ENCODE data around the gene ACVR2B. TPM values are rescaled to one million over a fixed set of nuclear protein-coding genes. Genes with fewer than 3 reads are reported as not detected.

Gene ACVR2B
- total RNA-seq, 1 experiment from 2014 or later = 2.8 TPM

DNA sequence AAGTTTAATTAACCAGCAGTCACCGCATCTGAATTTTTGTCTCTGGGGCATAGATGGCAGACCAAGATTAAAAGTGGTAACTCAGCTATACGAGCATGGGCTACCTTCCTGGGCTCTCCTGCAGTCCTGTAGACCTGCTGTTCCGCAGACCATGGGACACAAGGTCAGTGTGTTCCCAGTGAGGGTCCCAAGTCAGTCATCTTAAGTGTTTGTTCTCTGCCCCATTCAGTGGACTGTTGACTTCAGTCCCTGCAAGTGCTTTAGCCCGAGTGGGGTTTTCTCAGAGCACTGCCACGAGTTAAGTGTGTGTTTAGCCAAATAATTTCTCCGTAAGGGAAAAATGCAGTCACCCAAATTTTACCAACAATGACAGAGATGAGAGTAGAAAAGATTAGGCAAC is 37.5 kb downstream of the ACVR2B start:
- Histone ChIP-seq H3K27me3 (ENCODE audit: control insufficient read depth, insufficient read depth, low read length) (no peaks in the 10 kb centered on the region), H3K27ac (ENCODE audit: low read length) (no peak overlapping the region), H3K4me3 (ENCODE audit: low read depth in 2 of 2, low read length in 2 of 2) (no peak overlapping the region), H3K4me1 (ENCODE audit: control insufficient read depth, insufficient read depth, low read length) (no peaks in the 10 kb centered on the region), H3K36me3 (ENCODE audit: control insufficient read depth, insufficient read depth, low read length) (no peaks in the 10 kb centered on the region), H3K9me3 (ENCODE audit: control insufficient read depth, insufficient read depth, low read depth, low read length) (no peaks in the 10 kb centered on the region)
- no TSS peak for BruUV-seq (replicated peaks)
- TF ChIP-seq POLR2AphosphoS5 (IDR thresholded peaks at IDR 0.05; ENCODE audit: low read depth, low read length) (no peak), TCF7L2 (IDR thresholded peaks at IDR 0.05; ENCODE audit: low read depth, low read length) (no peak), SIN3A (IDR thresholded peaks at IDR 0.05; ENCODE audit: borderline replicate concordance, insufficient read depth, low read depth, low read length) (no peak)
- TF ChIP-seq, protein P1, sequence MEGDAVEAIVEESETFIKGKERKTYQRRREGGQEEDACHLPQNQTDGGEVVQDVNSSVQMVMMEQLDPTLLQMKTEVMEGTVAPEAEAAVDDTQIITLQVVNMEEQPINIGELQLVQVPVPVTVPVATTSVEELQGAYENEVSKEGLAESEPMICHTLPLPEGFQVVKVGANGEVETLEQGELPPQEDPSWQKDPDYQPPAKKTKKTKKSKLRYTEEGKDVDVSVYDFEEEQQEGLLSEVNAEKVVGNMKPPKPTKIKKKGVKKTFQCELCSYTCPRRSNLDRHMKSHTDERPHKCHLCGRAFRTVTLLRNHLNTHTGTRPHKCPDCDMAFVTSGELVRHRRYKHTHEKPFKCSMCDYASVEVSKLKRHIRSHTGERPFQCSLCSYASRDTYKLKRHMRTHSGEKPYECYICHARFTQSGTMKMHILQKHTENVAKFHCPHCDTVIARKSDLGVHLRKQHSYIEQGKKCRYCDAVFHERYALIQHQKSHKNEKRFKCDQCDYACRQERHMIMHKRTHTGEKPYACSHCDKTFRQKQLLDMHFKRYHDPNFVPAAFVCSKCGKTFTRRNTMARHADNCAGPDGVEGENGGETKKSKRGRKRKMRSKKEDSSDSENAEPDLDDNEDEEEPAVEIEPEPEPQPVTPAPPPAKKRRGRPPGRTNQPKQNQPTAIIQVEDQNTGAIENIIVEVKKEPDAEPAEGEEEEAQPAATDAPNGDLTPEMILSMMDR (IDR thresholded peaks at IDR 0.05) = no peak
- TF ChIP-seq, protein P2, sequence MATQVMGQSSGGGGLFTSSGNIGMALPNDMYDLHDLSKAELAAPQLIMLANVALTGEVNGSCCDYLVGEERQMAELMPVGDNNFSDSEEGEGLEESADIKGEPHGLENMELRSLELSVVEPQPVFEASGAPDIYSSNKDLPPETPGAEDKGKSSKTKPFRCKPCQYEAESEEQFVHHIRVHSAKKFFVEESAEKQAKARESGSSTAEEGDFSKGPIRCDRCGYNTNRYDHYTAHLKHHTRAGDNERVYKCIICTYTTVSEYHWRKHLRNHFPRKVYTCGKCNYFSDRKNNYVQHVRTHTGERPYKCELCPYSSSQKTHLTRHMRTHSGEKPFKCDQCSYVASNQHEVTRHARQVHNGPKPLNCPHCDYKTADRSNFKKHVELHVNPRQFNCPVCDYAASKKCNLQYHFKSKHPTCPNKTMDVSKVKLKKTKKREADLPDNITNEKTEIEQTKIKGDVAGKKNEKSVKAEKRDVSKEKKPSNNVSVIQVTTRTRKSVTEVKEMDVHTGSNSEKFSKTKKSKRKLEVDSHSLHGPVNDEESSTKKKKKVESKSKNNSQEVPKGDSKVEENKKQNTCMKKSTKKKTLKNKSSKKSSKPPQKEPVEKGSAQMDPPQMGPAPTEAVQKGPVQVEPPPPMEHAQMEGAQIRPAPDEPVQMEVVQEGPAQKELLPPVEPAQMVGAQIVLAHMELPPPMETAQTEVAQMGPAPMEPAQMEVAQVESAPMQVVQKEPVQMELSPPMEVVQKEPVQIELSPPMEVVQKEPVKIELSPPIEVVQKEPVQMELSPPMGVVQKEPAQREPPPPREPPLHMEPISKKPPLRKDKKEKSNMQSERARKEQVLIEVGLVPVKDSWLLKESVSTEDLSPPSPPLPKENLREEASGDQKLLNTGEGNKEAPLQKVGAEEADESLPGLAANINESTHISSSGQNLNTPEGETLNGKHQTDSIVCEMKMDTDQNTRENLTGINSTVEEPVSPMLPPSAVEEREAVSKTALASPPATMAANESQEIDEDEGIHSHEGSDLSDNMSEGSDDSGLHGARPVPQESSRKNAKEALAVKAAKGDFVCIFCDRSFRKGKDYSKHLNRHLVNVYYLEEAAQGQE (IDR thresholded peaks at IDR 0.05; ENCODE audit: insufficient read depth in 1 of 2, low read depth in 2 of 2, low read length in 1 of 2) = no peak
- in situ Hi-C loops (cut with HindIII; ENCODE audit: low pct_unique_long_range_greater_than_20kb, low sequenced_read_pairs) (no loop called here), intact Hi-C loops (cut with micrococcal nuclease; ENCODE audit: unreplicated experiment) (no loop called here)
- ChIA-PET CTCF (no interaction called here), POLR2A (no interaction called here)
- ATAC-seq = no peak
- DNase-seq (ENCODE audit: low read depth, low spot score) = no peak

DNA sequence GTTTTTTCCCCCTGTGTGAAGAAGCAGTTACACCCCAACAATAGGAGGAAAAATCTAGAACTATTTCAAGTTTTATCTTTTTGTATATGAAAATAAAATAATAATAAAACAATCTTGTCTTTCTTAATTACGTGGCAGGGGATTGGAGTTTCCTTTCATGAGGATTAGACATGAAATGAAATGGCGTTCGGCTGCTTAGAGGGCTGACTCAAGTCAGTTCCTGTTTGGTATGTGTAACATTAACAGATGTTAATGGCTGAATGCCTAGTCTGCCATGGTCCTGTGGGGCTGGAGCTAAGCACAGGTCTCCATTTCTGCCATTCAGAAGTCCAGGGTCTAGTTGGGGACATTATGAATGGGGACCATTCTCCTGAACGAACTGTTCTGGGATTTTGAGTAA is 39.3 kb downstream of the ACVR2B start:
- H3K27ac ChIP-seq (ENCODE audit: low read length) = no peak overlapping the region
- DNase-seq (ENCODE audit: low read depth, low spot score) = no peak
- no peaks in the 10 kb centered on the region for H3K9me3 ChIP-seq (ENCODE audit: control insufficient read depth, insufficient read depth, low read depth, low read length)
- intact Hi-C loops (cut with micrococcal nuclease; ENCODE audit: unreplicated experiment) (no loop called here), in situ Hi-C loops (cut with HindIII; ENCODE audit: low pct_unique_long_range_greater_than_20kb, low sequenced_read_pairs) (no loop called here)
- ATAC-seq = no peak
- no peak overlapping the region for H3K4me3 ChIP-seq (ENCODE audit: low read depth in 2 of 2, low read length in 2 of 2)
- no peaks in the 10 kb centered on the region for H3K27me3 ChIP-seq (ENCODE audit: control insufficient read depth, insufficient read depth, low read length)
- TF ChIP-seq, protein P2 (IDR thresholded peaks at IDR 0.05; ENCODE audit: insufficient read depth in 1 of 2, low read depth in 2 of 2, low read length in 1 of 2) = no peak
- TF ChIP-seq POLR2AphosphoS5 (IDR thresholded peaks at IDR 0.05; ENCODE audit: low read depth, low read length) (no peak), SIN3A (IDR thresholded peaks at IDR 0.05; ENCODE audit: borderline replicate concordance, insufficient read depth, low read depth, low read length) (no peak), TCF7L2 (IDR thresholded peaks at IDR 0.05; ENCODE audit: low read depth, low read length) (no peak)
- TF ChIP-seq, protein P1 (IDR thresholded peaks at IDR 0.05) = no peak
- H3K4me1 ChIP-seq (ENCODE audit: control insufficient read depth, insufficient read depth, low read length) = peaks cover 5% of the 10 kb centered on the region; the same call in 1 of the 2 replicates
- POLR2A ChIA-PET = no interaction called here
- no TSS peak for BruUV-seq (replicated peaks)
- no peaks in the 10 kb centered on the region for H3K36me3 ChIP-seq (ENCODE audit: control insufficient read depth, insufficient read depth, low read length)
- CTCF ChIA-PET = no interaction called here
